Left ventricle myocardium inferior (tissue), 1 donor: Measurements from ENCODE around the gene SRP72. TPM values are rescaled to one million over a fixed set of nuclear protein-coding genes. Genes with fewer than 3 reads are reported as not detected.

Experiments
- DNase-seq: peaks from one replicate; pipeline ENCODE4 v3.0.0-alpha.2; 2020
- H3K27ac ChIP-seq: fragments of 200-600 bp; replicated peaks from 2 replicates; pipeline ENCODE4 v1.8.0; 2021
- H3K27me3 ChIP-seq: fragments of 200-600 bp; 2 replicates; pipeline ENCODE4 v1.8.0; 2021; ENCODE audit warnings: low read depth
- H3K36me3 ChIP-seq: fragments of 200-600 bp; 2 replicates; pipeline ENCODE4 v1.8.0; 2021
- H3K4me1 ChIP-seq: fragments of 200-600 bp; 2 replicates; pipeline ENCODE4 v1.8.0; 2021
- H3K4me3 ChIP-seq: fragments of 200-600 bp; 2 replicates; pipeline ENCODE4 v1.8.0; 2021; ENCODE audit warnings: mild to moderate bottlenecking, moderate library complexity
- H3K9me3 ChIP-seq: fragments of 200-600 bp; replicated peaks from 2 replicates; pipeline ENCODE4 v1.8.0; 2021
- CTCF ChIP-seq: fragments of 200-600 bp; IDR thresholded peaks from 2 replicates; pipeline ENCODE4 v1.8.0; 2021; ENCODE audit warnings: antibody characterized with exemption, mild to moderate bottlenecking, borderline replicate concordance
- intact Hi-C: fragments of 100-400 bp; cut with micrococcal nuclease; formaldehyde crosslinking; loops from one replicate; pipeline ENCODE4 v1.11.0; 2022
- total RNA-seq: library from RNA; stranded (reverse); fragmentation: NEBNext Ultra II Directional; extraction: Animal tissue kit (Norgen Biotek cat#: 25700); gene quantifications from one replicate; pipeline ENCODE4 v1.2.1, GENCODE V29; 2021
- donor health status: DM: no; HTN: yes; CAD: no; lungs with severe emphysema.

The SRP72 gene
- total RNA-seq, 1 donor from 2014 or later = 32.6 TPM

GRCh38 chr4:56550642-56551041 lies 83.2 kb downstream of the SRP72 start:
- Histone ChIP-seq H3K27me3 (no peaks in the 10 kb centered on the region), H3K9me3 (peaks cover 7% of the 10 kb centered on the region), H3K36me3 (no peaks in the 10 kb centered on the region), H3K27ac (no peak overlapping the region), H3K4me1 (no peaks in the 10 kb centered on the region), H3K4me3 (no peak overlapping the region)
- no peak for DNase-seq
- intact Hi-C loops = no loop called here
- no peak for TF ChIP-seq CTCF

- H3K4me1 ChIP-seq = no peaks in the 10 kb centered on the region
- H3K4me3 ChIP-seq = no peak overlapping the region
- peaks cover under 1% of the 10 kb centered on the region for H3K27me3 ChIP-seq
- intact Hi-C loops = no loop called here
- DNase-seq = no peak
- no peaks in the 10 kb centered on the region for H3K36me3 ChIP-seq
- no peak for TF ChIP-seq CTCF
- no peak overlapping the region for H3K27ac ChIP-seq
- peaks cover 12% of the 10 kb centered on the region for H3K9me3 ChIP-seq
Observed at GRCh38 chr4:56551516-56551915, 84.1 kb downstream of the SRP72 start.

- peaks cover 12% of the 10 kb centered on the region for H3K9me3 ChIP-seq
- intact Hi-C loops = no loop called here
- TF ChIP-seq CTCF = no peak
- no peak for DNase-seq
- H3K27me3 ChIP-seq = peaks cover 6% of the 10 kb centered on the region
- H3K36me3 ChIP-seq = no peaks in the 10 kb centered on the region
- H3K27ac ChIP-seq = no peak overlapping the region
- H3K4me1 ChIP-seq = no peaks in the 10 kb centered on the region
- no peak overlapping the region for H3K4me3 ChIP-seq
Observed at GRCh38 chr4:56552273-56552672, 84.9 kb downstream of the SRP72 start.

Other genes starting within 250 kb of the SRP72 start
- gene AASDH, start 80.1 kb upstream of the SRP72 start, total RNA-seq = 6.9 TPM
- gene PPAT, start 32.0 kb upstream of the SRP72 start, total RNA-seq = 3.4 TPM
- gene PAICS, start 31.4 kb upstream of the SRP72 start, total RNA-seq = 26.6 TPM
- gene ARL9, start 38.2 kb downstream of the SRP72 start, total RNA-seq = not detected
- 21.3 TPM for gene HOPX, start 213.7 kb downstream of the SRP72 start, total RNA-seq